Measurements from ENCODE around the gene KLHL41. TPM values are rescaled to one million over a fixed set of nuclear protein-coding genes. Genes with fewer than 3 reads are reported as not detected.
"Not testable (repeated sequence)": the region's sequence is repeated elsewhere in the genome, so short reads cannot be mapped to it uniquely, and the experiment has no call there.

The KLHL41 gene
- total RNA-seq, 1 donor, result 0.43 TPM

DNA sequence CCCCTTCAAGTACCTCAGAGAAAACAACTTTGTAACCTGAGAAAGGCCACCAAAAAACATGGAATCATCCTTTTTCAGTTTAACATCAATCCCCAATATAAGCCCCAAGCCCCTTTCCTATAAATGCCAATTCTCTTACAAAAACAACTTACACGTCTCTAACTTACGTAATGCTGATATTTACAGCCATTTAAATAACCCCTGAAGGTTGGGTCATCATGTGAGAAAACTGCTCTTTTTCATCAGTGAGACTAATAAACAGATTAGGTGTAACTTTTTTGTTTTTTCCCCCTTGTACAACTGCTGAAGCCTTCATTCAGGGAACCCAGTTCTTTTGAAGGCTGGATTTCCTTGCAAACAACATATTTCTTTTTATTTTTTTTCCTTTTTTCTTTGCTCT lies 60.4 kb downstream of the KLHL41 start:
- no peak for TF ChIP-seq CTCF (IDR thresholded peaks at IDR 0.05; ENCODE audit: insufficient read depth, low read depth, low read length)
- no peak overlapping the region for H3K4me3 ChIP-seq (ENCODE audit: low read depth, low read length)
- DNase-seq (ENCODE audit: low read depth), result no peak

DNA sequence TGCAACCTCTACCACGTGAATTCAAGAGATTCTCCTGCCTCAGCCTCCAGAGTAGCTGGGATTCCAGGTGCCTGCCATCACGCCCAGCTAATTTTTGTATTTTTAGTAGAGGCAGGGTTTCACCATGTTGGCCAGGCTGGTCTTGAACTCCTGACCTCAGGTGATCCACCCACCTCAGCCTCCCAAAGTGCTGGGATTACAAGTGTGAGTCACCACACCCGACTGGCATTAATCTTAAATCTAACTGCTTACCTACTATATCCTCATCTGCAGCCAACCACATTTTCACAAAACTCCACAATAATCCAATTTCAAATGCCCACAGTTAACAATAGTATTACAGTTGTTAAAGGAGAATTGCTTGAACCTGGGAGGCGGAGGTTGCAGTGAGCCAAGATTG lies 61.2 kb downstream of the KLHL41 start:
- DNase-seq (ENCODE audit: low read depth), result not testable (repeated sequence)

DNA sequence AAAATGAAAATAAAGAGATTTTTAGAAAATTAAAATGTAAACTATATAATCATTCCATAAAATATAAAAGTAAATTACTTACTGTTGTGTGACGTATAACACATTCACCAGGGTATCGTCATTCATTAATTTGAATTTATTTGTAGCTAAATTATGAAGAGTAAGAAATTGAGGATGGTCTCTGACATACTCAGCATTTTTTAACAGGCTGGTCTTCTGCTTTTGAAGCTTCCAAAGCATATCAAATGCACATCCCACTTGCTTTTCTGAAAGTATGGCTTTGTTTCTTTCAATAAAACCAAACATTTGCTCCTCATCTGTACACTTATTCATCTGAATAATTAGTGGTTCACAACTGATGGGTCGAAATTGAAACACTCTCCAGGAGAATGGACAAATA lies 62.1 kb downstream of the KLHL41 start:
- DNase-seq (ENCODE audit: low read depth), result no peak
- no peak overlapping the region for H3K4me3 ChIP-seq (ENCODE audit: low read depth, low read length)
- TF ChIP-seq CTCF (IDR thresholded peaks at IDR 0.05; ENCODE audit: insufficient read depth, low read depth, low read length), result no peak

More for the DNA sequence above, 61.2 kb downstream of the KLHL41 start:
- not testable (repeated sequence) for H3K4me3 ChIP-seq (ENCODE audit: low read depth, low read length)

DNA sequence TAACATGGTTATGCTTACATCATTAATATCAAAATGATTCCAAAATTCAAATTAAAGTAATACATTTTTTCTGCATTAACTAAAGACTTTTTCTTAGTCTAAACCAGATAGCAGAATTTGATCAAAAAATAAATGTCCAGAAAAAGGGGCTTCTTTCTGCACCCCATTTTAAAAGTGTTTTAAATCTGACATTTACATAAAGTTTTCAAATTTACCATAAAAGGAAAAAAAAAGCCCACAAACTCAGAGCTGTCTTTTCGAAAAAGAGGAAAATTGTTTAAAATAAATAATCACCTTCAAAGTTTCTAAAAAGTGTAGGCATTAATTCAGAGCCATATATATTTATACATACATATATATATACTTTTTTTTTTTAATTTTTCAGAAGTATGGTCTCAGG lies 62.7 kb downstream of the KLHL41 start:
- H3K4me3 ChIP-seq (ENCODE audit: low read depth, low read length), result no peak overlapping the region
- no peak for TF ChIP-seq CTCF (IDR thresholded peaks at IDR 0.05; ENCODE audit: insufficient read depth, low read depth, low read length)
- DNase-seq (ENCODE audit: low read depth), result no peak

GRCh38 chr2:169572821-169573159 lies 63.3 kb downstream of the KLHL41 start:
- no peak for DNase-seq (ENCODE audit: low read depth)
- peak overlapping the region; percentile 77 for H3K4me3 ChIP-seq (ENCODE audit: low read depth, low read length)

DNA sequence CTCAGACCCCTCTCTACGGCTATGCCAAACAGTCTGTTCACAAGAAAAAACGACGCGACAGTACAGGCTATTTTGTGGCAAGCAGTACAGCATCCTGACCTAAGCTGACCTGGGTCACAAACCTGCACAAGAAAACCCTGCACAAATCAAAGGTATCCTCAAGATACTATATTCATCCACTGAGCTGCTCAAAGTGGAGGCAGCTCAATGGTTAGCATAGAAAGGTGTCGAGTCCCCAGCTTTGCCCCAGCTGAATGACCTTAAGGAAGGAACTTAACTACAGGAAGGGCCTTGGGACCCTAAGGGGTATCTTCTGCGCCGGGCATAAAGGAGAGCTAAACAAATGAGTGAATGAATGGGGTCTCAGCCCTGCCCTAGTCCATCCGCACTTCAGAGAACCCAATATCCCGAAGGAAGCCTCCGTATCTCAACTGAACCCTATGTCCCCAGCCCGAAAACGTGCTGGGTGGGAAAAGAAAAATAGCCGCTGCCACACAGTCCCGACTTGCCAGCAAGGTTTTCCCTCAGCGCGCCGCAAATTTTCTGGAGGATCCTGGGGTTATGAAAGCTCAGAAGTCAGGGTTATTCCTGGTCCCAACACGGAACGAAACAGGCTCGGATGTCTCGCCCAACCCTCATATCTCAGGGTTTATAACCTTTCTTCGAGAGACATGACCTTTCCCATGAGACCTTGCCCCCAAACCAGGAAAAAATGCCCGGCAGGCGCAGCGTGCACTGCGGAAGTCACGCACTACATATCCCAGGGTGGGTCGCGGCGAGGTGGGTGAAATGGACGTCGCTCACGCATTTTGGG lies 63.9 kb downstream of the KLHL41 start, which contains the start of gene FASTKD1:
Gene FASTKD1, minus strand, starts transcription at position 706 of the 814 bp plus-strand sequence. CDS start 1,836 bp downstream, outside the sequence.
- DNase-seq (ENCODE audit: low read depth), result peak; percentile 90
- peak within 1 kb of the TSS; percentile 77 for H3K4me3 ChIP-seq (ENCODE audit: low read depth, low read length)
- TF ChIP-seq CTCF (IDR thresholded peaks at IDR 0.05; ENCODE audit: insufficient read depth, low read depth, low read length), result no peak

More at GRCh38 chr2:169572821-169573159, 63.3 kb downstream of the KLHL41 start:
- TF ChIP-seq CTCF (IDR thresholded peaks at IDR 0.05; ENCODE audit: insufficient read depth, low read depth, low read length), result no peak

DNA sequence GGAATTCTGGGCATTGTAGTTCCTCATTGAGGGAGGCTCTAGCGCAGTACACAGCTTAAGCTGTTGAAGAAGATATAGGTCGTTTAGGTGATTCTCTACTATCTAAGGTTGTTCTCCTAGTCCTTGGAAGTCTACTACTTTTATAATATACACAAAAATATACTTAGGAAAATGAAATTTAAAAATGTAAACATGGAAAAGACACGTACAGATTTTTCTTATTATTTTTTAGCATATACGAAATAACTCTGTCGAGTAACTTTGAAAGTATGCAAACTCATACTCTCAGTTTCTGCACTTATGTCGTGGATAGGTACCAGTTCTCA lies 64.4 kb downstream of the KLHL41 start:
- peak overlapping the region; percentile 77 for H3K4me3 ChIP-seq (ENCODE audit: low read depth, low read length)
- DNase-seq (ENCODE audit: low read depth), result no peak
- TF ChIP-seq CTCF (IDR thresholded peaks at IDR 0.05; ENCODE audit: insufficient read depth, low read depth, low read length), result no peak

DNA sequence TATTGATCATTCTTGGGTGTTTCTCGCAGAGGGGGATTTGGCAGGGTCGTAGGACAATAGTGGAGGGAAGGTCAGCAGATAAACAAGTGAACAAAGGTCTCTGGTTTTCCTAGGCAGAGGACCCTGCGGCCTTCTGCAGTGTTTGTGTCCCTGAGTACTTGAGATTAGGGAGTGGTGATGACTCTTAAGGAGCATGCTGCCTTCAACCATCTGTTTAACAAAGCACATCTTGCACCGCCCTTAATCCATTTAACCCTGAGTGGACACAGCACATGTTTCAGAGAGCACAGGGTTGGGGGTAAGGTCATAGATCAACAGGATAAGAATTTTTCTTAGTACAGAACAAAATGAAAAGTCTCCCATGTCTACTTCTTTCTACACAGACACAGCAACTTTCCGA lies 65.0 kb downstream of the KLHL41 start:
- DNase-seq (ENCODE audit: low read depth); H3K4me3 ChIP-seq (ENCODE audit: low read depth, low read length): not testable (repeated sequence)

GRCh38 chr2:169575264-169575663 lies 65.8 kb downstream of the KLHL41 start:
- H3K4me3 ChIP-seq (ENCODE audit: low read depth, low read length); DNase-seq (ENCODE audit: low read depth): not testable (repeated sequence)

Measured in fibroblast of villous mesenchyme (primary cell).